ENCODE measurements around the gene ARL16.
"Not testable (repeated sequence)": the region's sequence is repeated elsewhere in the genome, so short reads cannot be mapped to it uniquely, and the experiment has no call there.

Gene ARL16

DNA sequence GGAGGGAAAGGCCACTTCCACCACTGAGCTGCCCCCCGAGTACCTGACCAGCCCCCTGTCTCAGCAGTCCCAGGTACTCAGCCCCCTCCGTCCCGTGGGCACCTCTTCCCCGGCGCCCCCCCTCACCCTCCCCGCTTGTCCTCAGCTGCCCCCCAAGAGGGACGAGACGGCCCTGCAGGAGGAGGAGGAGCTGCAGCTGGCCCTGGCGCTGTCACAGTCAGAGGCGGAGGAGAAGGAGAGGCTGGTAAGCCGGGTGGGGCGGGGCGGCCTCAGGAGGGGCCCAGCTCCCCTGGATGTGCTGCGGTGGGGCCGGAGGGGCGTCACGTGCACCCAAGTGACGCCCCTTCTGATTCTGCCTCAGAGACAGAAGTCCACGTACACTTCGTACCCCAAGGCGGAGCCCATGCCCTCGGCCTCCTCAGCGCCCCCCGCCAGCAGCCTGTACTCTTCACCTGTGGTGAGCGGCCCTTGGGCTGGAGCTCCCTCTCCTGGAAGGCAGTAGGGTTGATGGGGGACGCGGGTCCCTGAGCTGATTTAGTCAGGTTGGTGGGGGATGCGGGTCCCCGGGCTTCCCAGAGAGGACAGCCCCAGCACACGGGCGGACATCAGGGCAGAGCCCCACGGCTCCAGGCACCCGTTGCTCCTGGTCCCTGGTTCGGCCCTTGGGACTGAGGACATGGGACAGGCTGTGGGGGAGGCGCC, 10.1 kb upstream of the ARL16 start:
- no peak for DNase-seq

DNA sequence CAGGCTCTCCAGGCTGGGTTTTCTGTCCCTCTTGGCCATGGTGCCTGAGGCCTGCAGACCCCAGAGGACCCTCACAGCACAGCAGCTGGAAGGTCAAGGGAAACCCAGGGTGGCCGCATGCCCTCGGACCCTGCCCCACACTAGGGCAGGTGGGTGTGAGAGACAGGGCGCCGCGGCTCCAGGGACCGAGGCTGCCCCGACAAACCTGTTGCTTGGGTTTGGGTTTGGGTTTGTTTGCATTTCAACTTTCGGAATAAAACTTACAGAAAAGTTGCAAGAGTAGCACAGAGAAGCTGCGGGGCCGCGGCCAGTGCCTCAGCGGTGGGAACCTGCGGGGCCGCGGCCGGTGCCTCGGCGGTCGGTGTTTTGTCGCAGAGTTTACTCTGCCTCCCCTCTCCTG, 8.0 kb upstream of the ARL16 start:
- DNase-seq, result no peak

DNA sequence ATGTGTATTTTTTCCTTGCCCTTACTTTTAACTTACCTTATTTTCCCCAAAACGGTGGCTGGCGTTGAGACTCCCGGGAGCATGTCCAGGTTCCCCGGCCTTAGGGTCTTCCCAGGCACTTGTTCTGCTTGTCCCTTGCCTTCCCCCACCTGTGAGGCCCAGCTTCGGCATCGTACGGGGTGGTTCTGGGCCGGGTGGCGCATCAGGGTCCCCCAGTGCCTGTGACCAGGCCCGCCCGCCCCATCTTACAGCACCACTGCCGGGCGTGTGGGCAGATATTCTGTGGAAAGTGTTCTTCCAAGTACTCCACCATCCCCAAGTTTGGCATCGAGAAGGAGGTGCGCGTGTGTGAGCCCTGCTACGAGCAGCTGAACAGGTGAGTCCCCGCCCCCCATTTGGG, 7.6 kb upstream of the ARL16 start:
- no peak for DNase-seq

DNA sequence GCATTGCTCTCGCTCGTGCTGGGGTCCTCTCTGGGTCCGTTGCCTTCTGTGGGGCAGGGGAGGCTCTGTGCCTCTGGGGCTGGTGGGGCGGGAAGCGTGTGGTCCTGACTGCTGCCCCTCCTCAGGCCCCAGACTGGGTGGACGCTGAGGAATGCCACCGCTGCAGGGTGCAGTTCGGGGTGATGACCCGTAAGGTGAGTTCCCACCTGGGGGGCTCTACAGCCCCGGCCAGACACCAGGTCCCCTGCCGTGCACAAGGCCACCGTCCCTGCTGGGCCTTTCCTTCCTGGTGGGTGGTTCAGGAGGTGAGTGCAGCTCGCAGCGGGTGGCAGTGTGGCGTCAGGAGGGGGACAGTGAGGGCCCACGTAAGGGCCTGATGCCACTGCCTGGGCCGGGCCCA, 7.0 kb upstream of the ARL16 start:
- no peak for DNase-seq

DNA sequence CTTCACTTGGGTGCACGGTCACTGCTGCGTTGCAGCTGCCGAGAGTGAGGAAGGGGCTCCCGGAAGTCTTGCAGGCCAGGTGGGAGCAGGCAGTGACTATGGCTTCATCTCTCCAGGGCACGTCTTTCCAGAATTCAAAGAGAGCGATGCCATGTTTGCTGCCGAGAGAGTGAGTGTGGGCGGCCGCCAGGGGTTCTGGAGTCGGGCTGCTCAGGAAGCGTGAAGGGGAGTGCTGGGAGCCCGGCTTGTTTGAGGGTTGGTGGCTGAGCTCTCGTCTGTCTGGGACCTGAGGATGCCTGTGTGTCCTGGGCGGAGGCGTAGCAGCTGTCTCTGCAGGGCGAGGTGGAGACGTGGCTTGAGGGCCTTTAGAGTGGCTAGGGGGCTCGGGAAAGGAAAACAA, 6.5 kb upstream of the ARL16 start:
- DNase-seq, result no peak

DNA sequence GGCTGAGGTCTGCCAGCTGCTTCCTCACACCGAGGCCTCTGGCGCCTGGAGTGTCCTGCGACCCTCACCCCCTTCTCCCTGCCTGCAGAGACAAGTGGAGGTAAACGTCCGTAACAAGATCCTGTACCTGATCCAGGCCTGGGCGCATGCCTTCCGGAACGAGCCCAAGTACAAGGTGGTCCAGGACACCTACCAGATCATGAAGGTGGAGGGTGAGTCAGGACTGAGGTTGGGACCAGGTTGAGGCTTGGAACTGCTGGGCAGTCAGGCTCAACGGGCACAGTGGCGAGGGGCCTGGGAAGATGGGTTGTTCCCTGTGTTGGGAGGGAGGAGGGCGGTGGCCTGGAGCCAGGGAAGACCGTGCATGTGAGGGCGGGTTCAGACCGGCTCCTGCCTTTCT, 5.0 kb upstream of the ARL16 start:
- DNase-seq, result no peak

DNA sequence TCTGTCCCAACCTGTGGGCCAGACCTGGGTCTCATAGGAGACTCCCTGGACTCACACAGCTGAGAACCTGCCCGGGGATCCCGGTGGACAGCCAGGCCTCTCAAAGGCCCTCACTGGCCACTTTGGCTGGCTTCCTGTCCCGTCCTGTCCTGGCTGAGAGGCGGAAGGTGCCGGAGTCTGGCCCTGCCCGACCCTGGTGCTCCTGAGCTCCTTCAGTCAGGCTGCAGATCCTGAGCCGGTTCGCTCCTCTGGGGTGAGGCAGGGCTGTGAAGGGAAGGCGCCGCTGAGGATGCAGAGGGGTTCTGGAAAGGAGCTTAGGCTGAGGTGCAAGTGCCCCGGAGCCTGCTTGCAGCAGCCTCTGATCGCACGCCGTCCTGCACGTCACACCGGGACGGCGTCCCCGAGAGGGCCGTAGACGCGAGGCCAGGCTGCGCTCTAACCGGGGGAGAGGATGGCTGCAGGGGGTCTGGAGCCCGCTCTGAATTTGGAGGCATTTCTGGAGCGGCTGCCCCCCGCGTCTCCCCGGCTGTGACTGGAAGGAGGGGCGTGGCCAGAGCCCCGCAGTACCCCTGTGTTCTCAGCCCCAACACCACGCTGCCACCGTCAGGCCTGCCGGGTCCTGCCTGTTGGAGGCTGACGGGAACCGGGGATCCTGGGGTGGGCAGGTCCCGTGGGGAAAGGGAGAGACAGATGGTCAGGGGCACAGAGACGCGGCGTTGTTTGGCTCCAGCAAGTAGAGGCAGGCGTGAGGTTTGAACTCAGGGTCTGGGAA, 4.4 kb upstream of the ARL16 start:
- no peak for DNase-seq

DNA sequence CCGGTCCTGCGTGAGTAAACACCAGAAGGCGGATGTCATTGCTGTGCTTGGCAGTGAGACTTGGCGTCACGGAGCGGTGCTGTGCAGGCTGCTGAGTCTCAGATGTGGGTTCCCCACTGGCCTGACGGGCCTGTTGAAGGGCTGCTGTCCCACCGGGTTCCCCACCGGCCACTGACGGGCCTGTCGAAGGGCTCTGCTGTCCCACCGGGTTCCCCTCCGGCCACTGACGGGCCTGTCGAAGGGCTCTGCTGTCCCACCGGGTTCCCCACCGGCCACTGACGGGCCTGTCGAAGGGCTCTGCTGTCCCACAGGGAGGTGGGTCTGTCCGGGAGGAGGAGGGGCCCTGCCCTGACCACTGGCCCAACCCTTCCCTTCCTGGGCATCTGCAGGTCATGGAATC, 3.0 kb upstream of the ARL16 start:
- no peak for DNase-seq

DNA sequence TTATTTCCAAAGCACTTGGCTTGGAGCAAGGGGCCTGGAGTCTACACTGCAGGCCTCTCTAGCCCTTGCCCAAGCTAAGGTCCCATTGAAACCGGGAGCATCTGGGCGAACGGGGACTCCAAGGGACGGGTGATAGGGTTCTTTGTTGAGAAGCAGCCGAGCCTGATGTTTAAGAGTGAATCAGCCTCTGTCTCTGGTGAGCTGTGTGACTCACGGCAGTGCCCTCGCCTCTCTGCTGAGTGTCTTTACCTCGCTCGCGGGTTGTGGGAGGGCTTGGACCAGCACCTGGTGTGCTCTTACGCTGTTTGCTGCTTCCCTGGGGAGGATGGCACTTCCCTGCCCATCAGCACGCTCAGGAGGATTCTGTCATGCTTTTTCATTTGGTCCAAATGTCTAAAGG, 1.5 kb upstream of the ARL16 start:
- DNase-seq, result no peak

DNA sequence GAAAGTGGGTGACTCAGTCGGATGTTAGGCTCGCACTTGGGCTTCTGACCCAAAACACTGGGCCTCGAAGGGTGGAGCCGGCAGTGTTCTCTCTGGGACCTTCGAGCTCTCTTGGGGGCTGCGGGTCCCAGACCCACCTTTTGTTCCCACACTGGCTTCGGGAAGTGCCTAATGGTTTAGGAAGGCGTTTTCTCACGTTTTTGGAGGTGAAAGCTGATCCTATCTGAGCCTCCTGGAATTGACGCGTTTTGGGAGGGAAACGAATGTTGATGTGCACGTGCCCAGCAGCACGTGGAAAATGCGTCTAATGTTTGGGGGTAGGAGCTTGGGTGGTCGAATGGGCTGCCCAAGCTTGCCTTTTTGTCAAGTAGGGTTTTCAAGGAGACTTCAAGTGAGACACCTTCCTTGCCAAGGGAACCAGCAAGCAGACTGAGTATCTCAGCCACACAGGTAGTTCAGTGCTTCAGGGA, 880 bp upstream of the ARL16 start:
- no peak for DNase-seq

DNA sequence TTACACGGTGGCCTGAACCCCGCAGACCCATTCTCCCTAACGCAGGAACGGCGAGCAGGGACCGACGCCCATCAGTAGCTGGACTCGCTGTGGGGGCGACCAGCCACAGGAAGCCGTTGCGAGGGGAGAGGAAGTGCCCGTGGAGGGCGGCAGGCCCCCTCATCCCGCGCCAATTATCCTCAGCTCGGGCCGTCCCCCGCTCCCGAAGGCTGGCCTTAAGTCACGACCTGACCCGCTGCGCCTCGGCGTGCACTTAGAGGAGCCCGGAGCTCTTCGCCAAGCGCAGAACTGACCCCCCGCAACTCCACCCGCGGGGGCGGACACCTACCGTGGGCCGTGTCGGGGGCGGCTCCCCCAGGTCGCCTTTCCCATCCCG, 401 bp downstream of the ARL16 start:
- DNase-seq, result no peak

DNA sequence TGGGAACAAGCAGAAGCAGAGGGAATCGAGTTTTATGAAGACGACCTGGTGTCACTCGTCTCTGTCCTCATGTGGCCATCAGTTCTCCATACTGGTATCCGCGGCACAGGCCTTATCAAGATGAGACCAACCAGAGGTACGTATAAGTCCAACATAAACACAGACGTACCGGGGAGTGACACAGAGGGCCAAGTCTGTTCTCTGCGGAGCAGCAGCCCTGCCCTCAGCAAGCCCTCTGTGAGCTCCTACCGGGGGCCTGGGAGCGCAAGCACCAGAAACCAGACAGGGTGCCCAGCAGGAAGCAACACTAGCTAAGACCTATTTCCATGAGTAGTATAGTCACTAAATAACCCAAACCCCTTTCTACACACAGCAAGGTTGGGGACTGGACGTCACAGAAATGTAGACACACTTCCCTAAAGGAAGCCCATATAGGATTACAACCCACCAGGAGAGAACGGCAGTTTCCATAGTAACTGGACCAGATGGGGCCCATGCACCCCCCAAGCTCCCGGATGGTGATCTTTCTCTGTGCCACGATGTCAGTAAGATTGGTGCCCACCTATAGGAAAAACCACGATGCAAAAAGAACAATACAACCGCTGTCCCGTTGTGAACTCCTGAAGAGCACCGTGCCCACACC, 911 bp downstream of the ARL16 start:
- no peak for DNase-seq

DNA sequence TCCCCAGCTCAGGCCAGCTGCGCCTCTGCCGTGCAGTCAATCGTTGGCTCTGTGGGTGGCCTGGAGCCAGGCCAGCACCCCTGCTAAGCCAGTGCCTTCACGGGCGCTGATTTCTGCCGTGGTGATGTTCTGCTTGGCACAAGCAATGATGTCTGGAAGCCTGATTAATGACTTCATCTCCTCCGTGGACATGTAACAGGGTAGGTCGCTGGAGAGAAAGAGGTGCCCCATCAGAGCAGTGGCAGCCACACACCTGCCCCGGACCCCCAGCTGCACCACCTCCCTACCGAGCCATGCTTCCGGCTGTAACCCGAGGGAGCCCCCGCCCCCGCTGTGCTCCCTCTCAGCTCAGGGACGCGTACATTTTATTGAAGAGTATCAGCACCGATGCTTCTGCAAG, 1.9 kb downstream of the ARL16 start:
- no peak for DNase-seq

DNA sequence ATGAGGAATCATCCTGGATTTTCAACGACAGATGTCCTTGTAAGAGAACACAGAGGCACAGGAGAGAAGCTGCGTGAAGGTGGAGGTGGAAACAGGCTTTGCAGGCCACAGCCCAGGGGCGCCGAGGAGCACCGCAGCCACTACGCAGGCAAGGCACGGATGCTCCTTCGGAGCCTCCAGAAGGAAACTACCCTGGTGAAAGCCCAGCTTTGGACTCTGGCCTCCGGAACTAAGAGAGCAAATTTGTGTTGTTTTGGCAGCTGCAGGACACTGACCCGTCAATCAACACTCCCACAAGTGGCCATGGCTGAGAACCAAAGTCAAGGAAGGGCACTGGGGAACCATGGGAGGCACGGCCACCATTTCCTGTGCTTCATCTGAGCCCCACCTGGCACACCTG, 3.4 kb downstream of the ARL16 start:
- no peak for DNase-seq

DNA sequence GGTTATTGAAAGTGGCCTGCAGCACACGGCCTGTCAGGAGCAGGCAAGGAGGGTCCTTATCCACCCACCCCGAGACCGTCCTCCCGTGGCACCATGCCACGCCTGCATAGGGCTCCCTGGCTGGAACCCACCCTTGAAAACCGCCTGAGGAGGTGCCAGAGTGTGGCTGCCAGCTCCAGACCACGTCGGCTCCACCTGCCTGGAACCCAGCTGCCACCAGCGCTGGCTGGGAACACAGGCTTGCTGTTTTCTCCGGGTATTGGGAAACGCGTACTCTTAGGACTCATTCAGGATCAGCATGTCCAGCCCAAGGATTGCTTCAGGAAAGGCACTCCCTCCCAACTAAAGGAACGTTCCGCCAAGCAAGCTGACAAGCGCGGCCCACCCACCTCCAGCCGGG, 6.7 kb downstream of the ARL16 start:
- no peak for DNase-seq

DNA sequence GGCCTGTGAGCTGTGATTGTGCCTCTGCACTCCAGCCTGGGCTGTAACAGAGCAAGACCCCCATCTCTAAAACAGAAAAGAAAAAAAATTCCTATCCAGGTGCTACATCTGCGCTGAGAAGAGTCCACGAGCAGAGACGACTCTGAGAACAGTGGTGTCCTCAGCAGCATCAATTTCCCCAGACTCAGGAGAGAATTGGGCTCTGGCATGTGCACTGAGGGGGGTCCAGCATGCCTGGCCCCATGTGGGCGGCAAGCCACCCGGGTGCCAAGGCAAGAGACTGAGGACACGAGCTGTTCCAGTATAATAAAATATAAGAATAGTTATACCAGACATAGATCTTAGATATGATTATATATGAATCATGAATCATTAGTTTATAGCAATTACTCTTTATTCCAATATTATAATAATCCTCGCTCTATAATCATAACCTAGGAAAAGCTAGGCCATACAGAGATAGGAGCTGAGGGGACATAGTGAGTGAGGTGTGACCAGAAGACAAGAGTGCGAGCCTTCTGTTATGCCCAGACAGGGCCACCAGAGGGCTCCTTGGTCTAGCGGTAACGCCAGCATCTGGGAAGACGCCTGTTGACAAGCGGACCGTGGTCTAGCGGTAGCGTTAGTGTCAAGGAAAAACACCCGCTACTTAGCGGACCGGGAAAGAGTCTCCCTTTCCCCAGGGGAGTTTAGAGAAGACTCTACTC, 7.9 kb downstream of the ARL16 start:
- not testable (repeated sequence) for DNase-seq

DNA sequence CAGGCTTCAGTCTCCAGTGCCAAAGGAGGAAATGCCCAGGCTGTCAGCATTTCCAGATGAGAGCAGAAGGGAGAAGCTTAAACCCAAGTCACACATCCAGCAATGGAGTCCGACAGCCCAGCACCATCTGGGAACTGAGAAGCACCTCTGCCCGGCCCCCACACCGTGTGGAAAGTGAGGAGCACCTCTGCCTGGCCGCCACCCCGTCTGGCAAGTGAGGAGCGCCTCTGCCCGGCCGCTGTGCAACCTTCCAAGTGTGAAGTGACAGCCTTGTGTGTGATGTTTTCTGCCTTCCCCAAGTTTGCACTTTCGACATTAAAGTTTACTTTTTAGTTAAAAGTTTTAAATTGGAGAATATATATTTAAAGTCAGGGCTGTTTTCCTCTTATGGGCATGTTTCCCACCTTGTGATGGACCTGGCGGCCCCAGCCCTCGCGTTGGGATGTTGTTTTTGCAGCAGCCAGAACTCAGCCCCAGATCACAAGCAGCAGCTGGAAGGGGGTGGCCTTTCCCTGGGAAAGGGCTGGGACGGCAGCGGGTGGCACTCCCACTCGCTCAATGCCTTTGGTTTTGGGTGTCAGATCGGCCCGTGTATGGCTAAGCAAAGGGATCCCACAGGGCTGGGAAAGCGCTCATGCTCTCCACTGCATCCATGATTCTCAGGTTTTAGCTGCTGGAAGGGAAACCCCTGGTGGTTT, 9.9 kb downstream of the ARL16 start:
- DNase-seq, result no peak

DNA sequence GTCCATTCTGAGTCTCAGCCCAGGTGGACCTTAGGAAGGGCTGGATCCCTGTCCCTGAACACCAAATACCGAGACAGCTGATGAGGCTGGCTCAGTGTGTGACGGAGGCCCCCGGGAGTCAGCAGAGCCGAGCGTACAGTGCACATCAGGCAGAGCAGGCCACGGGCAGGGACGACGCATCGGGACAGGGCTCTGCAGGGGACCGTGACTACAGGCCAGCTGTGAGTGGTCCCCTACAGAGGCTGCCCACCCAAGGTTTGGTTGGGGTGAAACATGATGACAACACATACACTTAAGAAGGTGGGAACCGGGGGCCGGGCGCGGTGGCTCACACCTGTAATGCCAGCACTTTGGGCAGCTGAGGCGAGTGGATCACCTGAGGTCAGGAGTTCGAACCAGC, 10.6 kb downstream of the ARL16 start:
- DNase-seq, result no peak

DNA sequence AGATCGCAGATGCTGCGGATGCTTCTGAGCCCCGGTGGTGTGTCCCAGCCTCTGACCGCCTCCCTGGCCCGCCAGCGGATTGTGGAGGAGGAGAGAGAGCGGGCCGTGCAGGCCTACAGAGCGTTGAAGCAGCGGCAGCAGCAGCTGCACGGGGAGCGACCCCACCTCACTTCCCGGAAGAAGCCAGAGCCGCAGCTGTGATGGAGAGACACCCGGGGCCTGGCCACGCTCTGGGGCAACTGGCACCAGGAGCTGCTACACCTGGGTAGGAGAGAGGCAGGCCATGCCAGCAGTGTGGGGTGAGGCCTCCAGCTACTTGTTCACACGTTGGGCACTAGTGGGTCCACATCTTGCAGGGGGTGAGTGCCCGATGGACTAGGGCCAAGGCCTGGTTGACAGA, 11.1 kb downstream of the ARL16 start:
- DNase-seq, result no peak

DNA sequence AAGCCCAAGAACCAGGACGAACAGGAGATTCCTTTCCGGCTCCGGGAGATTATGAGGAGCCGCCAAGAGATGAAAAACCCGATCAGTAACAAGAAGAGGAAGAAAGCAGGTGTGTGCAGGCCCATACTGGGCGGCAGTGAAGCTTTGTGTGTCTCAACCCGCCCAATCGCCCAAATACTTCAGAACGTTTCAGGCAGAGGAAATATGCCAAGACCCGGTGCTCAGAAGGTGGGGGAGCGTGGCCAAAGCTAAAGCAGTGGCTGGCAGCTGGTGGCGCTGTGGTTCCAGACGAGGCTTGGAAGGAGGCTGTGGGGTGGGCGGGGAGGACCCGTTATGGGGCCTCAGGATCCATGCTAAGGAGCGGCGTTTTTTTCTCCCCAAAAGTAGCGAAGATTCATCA, 15.8 kb downstream of the ARL16 start:
- no peak for DNase-seq

DNA sequence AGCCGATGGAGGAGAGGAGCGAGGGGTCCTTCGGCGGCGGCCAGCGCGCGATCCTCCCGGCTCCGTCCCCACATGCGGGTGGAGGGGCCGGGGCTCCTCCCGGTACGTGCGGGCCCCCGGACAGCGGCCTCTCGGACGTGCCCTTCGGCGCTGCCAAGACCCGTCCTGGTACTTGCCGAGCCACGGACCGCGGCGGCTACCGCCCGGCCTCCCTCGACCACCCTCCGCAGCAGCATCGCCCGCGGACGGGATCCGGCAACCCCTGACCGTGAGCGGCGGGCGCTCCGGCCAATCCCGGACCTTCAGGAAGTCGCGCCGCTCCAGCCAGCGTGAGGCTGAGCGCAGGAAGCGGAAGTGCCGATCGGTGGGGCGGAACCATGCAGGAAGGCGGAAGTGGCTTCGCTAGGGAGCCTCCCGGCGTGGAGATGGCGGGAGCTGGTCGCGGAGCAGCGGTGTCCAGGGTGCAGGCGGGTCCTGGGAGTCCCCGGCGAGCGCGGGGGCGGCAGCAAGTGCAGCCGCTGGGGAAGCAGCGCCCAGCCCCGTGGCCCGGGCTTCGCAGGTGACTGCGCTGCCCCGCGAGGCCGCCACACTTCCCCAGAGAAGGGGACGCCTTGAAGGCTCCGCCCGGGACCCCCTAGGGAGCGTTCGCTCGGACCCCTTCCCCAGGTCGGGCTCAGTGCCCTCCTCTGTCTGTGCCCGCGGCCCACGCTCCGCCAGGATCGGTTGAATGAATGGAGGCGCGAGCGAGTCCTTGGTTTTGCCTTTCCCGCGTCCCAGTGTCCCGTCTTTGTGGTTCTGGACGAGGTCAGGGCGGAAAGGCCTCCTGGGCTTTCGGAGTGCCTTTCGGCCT, 17.0 kb downstream of the ARL16 start, which contains the start of the genes CCDC137 and OXLD1:
CCDC137 (plus strand) TSS at position 396 of the 850 bp plus-strand sequence; CDS start at position 426, 30 bp downstream.
OXLD1 (minus strand) TSS at position 264 of the 850 bp plus-strand sequence; CDS start at position 236, 28 bp downstream.
- DNase-seq, result peak; percentile 90

DNA sequence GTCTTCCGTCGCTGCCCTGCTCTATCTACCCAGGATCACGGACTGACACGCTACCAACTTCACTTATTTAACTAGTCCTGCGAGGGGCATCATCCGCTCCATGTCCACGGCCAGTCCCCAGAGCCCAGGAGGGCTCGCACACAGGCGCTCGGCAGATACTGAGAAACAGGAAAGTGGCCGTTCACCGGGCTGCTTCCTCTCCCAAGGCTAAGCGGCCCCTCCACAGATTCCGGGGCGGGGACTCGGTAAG, 17.6 kb downstream of the ARL16 start:
- no peak for DNase-seq

Data from KG1 (cell line).